IgD-negative memory B cell (primary cell): ENCODE results near the gene DDIAS. TPM values are rescaled to one million over a fixed set of nuclear protein-coding genes. Genes with fewer than 3 reads are reported as not detected.
"Not testable (repeated sequence)": the region's sequence is repeated elsewhere in the genome, so short reads cannot be mapped to it uniquely, and the experiment has no call there.

ENCODE experiments used
- H3K27ac Mint-ChIP-seq, 3 donors: one replicate each; pipeline ENCODE4 v1.8.0; 2020 to 2022; ENCODE audit warnings: mild to moderate bottlenecking in 3 of 3, mixed read lengths in 3 of 3, moderate library complexity in 1 of 3
- H3K27me3 Mint-ChIP-seq: one replicate; pipeline ENCODE4 v1.8.0; 2021; ENCODE audit warnings: mixed read lengths
- H3K36me3 Mint-ChIP-seq: one replicate; pipeline ENCODE4 v1.8.0; 2020; ENCODE audit warnings: mild to moderate bottlenecking, mixed read lengths
- H3K4me1 Mint-ChIP-seq, 3 donors: one replicate each; pipeline ENCODE4 v1.8.0; 2020 to 2022; ENCODE audit warnings: mixed read lengths in 3 of 3, mild to moderate bottlenecking in 1 of 3
- H3K4me3 Mint-ChIP-seq, 4 donors: one replicate each; pipeline ENCODE4 v1.8.0; 2020 to 2022; ENCODE audit warnings: mild to moderate bottlenecking in 4 of 4, mixed read lengths in 4 of 4, moderate library complexity in 3 of 4
- H3K9me3 Mint-ChIP-seq, 3 donors: one replicate each; pipeline ENCODE4 v1.8.0; 2020 to 2021; ENCODE audit warnings: mixed read lengths in 3 of 3, mild to moderate bottlenecking in 1 of 3
- polyA plus RNA-seq: library from polyadenylated mRNA; unstranded; fragments of 300-500 nt; fragmentation: Illumina TruSeq; gene quantifications from one replicate; pipeline ENCODE4 v1.2.3, GENCODE V29; 2021

Gene DDIAS
- polyA plus RNA-seq, 1 donor from 2014 or later = 1.7 TPM

DNA sequence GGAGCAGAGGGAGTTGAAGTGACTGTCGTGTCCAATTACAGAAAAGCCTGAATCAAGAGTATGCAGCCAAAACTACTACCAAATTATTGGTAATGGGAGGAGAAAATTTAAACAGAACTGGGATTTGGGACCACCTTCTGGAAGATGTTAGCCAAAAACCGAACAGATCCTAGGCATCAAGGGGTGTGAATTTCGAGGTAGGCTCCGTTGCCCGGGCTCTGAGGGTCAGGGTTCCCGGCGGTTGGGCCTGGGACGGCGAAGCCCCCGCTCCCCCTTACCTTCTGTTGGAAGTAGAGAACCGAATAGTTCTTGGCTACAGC lies 1.6 kb upstream of the DDIAS start:
- Mint-ChIP-seq H3K4me1 (peaks cover 21 to 42% (median 37%) of the 10 kb centered on the region in 3 donors), H3K9me3 (peaks cover 0 to 8% (median 0%) of the 10 kb centered on the region in 3 donors), H3K27ac (peak overlapping the region; percentile 85 to 99 (median 95)), H3K4me3 (peak overlapping the region; percentile 84 to 100 (median 99)), H3K27me3 (no peaks in the 10 kb centered on the region), H3K36me3 (no peaks in the 10 kb centered on the region)

DNA sequence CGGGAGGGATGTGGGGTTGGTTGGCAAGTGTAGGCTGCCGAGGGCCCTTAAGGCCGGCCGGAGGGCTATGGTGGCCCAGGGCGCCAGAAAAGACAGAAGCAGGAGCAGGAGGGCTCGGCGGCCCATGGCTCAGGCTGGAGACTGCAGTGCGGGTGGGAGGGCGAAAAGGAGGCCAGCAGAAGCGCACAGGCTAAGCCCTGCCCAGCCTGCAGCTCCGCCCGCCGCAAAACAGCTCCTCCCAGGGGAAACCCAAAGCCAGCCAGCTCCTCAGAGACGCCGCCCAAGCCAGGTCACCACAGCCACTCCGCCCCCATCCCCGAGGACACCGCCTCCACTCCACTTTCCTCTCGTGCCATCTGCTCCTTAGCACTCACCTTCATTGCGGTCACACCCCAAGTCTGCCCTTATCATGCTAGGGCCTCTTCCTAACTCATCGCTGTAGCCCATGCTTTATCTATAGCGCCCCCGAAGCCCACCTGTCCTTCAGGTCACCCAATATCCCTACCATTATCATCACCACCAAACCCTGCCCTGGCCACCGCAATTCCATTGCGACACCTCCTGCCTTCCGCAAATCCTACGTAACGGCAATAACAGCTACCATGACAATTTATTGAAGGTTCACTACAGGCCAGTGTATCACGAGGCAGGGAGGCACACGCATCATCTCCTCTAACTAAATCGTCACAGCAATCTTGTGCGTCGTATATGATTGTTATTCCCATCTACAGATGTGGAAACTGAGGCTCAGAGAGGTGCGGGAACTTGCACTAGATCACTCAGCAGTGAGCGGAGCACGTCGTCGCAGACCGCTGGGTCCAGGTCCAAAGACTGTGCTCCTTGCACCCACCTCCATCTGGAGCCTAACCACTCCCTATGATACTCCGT lies 1.0 kb upstream of the DDIAS start, which contains the start of gene PRCP:
PRCP (minus strand) TSS at position 154 of the 888 bp plus-strand sequence; CDS start at position 126, 28 bp downstream.
- Mint-ChIP-seq H3K4me3 (peak within 1 kb of the TSS; percentile 84 to 100 (median 99)), H3K27ac (peak within 1 kb of the TSS; percentile 85 to 99 (median 95)), H3K4me1 (peaks cover 16 to 38% (median 33%) of the 10 kb centered on the region in 3 donors), H3K36me3 (no peaks in the 10 kb centered on the region), H3K27me3 (no peaks in the 10 kb centered on the region), H3K9me3 (peaks cover 0 to 8% (median 0%) of the 10 kb centered on the region in 3 donors)

DNA sequence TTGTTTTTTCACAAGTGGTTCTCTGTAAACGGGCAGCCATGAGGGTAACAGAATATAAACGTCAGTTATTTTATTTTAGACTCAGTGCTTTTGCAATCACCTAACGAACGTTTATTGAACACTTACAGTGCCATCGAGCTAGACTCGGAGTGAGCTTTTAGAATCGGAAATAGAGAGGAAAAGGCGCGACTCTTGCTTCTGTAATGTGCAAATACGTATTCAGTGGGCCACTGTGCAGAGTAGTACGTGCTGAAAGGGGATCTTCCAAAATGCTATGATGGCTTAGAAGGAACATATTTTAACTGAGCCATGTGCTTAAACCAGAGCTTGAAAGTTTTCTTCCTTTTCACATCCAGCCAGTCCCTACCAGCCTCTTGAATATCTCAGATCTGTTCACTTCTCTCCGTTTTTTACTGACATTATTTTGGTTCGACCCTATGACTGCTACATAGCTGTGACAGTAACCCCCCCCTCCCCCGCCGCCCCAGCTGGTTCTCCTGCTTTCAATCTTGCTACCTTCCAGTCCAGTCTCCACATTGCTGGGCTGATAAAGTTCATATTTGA lies 468 bp downstream of the DDIAS start:
- no peaks in the 10 kb centered on the region for H3K9me3 Mint-ChIP-seq
- peaks cover 18 to 33% (median 31%) of the 10 kb centered on the region in 3 donors for H3K4me1 Mint-ChIP-seq
- peak overlapping the region; percentile 85 to 99 (median 95) for H3K27ac Mint-ChIP-seq
- no peaks in the 10 kb centered on the region for H3K36me3 Mint-ChIP-seq
- H3K27me3 Mint-ChIP-seq = no peaks in the 10 kb centered on the region
- H3K4me3 Mint-ChIP-seq = peak overlapping the region; percentile 84 to 100 (median 99)

DNA sequence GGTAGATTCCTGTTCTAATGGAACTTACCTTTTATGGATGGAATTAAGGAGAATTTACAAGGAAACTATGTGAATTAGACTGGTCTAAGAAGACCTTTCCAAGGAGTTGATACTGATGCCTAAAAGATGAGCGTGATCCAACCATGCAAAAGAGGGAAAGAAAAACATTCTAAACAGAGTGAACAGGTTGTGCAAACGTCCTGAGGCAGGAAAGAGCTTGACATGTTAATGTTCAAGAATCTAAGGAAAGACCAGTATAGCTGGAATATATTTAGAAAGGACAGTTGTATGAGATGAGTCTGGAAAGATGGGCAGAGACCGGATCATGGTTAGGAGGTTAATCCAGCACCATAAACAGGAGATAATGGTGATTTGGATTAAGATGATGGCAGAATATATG lies 1.3 kb downstream of the DDIAS start:
- no peaks in the 10 kb centered on the region for H3K9me3 Mint-ChIP-seq
- H3K36me3 Mint-ChIP-seq = no peaks in the 10 kb centered on the region
- H3K27me3 Mint-ChIP-seq = no peaks in the 10 kb centered on the region
- peaks cover 22 to 35% (median 32%) of the 10 kb centered on the region in 3 donors for H3K4me1 Mint-ChIP-seq
- peak overlapping the region in 1 of 3 donors; percentile 85 for H3K27ac Mint-ChIP-seq
- H3K4me3 Mint-ChIP-seq = peak overlapping the region in 3 of 4 donors; percentile 27 to 99 (median 84)

DNA sequence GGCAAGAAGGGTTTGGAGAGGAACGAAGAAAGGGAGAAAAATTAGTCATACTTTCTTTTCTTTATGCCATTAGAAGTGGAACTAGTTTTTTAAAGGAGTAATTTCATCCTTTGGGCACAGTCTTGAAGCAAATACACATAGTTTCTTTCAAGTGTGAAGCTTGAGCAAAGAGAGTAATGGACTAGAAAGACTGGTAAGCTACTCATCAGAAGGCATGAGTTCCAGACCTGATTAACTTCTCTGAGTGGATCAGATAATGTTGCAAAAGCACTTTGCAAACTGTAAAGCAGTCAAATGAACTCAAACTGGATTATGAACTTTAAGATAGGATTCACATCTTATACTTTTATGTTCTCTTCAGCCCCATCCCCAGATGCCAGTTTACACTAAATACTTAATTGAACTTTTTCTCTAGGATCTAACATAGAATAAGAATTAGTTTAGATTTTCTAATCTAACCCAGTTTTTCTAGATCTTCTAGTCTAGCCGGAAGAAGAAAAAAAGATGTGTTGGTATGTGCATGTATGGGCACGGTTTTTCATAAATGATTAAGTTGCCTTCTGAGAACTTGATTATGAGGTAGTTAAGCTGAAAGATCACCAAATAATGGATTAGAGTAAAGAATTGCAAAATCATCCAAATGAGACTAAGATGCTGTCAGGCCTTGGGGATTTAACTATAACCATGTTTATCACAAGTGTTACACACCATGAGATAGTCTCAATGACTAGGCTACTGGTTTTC lies 2.5 kb downstream of the DDIAS start:
- peak overlapping the region in 1 of 4 donors; percentile 84 for H3K4me3 Mint-ChIP-seq
- H3K27ac Mint-ChIP-seq = no peak overlapping the region
- H3K36me3 Mint-ChIP-seq = no peaks in the 10 kb centered on the region
- H3K9me3 Mint-ChIP-seq = no peaks in the 10 kb centered on the region
- peaks cover 29 to 35% (median 32%) of the 10 kb centered on the region in 3 donors for H3K4me1 Mint-ChIP-seq
- no peaks in the 10 kb centered on the region for H3K27me3 Mint-ChIP-seq

DNA sequence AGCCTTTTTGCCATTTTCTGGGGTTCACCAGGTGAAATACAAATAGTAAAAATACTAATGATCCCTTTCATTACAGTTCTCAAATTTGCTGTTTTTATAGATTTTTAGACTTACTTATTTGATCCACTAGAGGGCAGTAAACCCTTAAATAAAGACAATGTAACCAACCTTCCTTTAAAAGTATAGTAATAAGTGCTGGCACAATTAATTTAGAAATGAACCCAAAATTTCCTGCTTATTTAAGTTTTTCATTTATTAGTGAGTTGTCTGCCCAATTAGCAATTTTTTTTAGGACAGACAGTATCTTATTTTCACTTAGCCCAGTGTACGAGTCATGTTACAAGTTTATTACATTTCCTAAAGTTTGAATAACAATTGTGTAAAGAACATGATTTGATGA lies 4.7 kb downstream of the DDIAS start:
- H3K27ac Mint-ChIP-seq = peak overlapping the region in 1 of 3 donors; percentile 52
- H3K4me1 Mint-ChIP-seq = peaks cover 21 to 29% (median 23%) of the 10 kb centered on the region in 3 donors
- peak overlapping the region in 1 of 4 donors; percentile 41 for H3K4me3 Mint-ChIP-seq
- no peaks in the 10 kb centered on the region for H3K27me3 Mint-ChIP-seq
- no peaks in the 10 kb centered on the region for H3K36me3 Mint-ChIP-seq
- no peaks in the 10 kb centered on the region for H3K9me3 Mint-ChIP-seq

DNA sequence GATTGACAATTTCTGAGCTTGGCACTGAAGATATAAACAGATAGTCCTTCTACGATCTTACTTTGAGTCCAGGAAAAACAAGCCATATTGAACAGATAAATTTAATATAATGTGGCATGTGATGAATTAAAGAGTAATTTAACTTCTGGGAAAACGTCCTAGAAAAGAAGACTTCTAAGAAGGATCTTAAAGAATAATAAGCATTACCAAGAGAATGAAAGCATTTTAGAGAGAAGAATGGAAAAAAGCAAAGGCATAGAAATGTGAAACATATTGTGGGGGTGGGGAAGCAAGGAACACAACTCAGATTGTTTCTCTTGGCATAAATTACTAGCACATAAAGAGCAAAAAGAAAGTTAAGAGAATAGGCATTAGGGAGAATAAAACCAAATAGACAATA lies 5.4 kb downstream of the DDIAS start:
- Mint-ChIP-seq H3K4me1 (peaks cover 21 to 29% (median 23%) of the 10 kb centered on the region in 3 donors), H3K27ac (no peak overlapping the region), H3K4me3 (peak overlapping the region in 2 of 4 donors; percentile 18 to 42), H3K27me3 (no peaks in the 10 kb centered on the region), H3K36me3 (no peaks in the 10 kb centered on the region), H3K9me3 (peaks cover 0 to 6% (median 0%) of the 10 kb centered on the region in 3 donors)

DNA sequence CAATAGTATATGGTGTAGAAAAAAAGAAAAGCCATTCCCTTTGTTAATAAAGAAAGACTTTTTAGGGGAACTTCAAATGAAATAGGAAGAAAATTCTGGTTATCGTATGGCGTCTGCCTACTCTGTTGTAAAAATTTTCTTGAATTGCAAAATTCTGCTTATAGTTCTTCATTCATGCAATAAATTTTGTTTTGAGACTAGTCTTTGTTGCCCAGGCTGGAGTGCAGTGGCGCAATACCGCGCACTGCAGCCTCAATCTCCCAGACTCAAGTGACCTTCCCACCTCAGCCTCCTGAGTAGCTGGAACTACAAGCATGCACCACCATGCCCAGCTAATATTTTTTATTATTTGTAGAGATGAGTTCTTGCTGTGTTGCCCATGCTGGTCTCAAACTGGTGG lies 5.8 kb downstream of the DDIAS start:
- Mint-ChIP-seq H3K27me3 (no peaks in the 10 kb centered on the region), H3K4me1 (peaks cover 19 to 29% (median 19%) of the 10 kb centered on the region in 3 donors), H3K9me3 (peaks cover under 1 to 7% (median under 1%) of the 10 kb centered on the region in 3 donors), H3K4me3 (no peak overlapping the region), H3K27ac (no peak overlapping the region), H3K36me3 (peaks cover under 1% of the 10 kb centered on the region)

DNA sequence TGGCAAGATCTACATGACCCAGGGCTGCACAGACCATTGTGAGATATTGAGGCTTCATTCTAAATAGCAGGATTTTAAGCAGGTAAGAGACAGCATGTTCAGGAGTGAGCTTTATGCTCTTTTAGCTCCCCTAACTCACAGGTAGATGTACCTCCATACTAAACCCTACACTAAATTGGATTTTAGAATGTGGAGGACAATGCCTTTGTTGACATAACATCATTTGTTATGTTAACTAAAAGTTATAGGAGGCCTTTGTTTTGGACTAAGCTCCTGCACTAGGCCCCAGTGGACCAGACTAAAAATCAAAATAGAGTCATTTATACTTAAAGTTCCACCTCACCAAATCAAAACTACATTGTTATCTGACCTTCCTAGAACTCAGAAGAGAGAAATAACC lies 6.8 kb downstream of the DDIAS start:
- H3K36me3 Mint-ChIP-seq = peaks cover 5% of the 10 kb centered on the region
- no peaks in the 10 kb centered on the region for H3K27me3 Mint-ChIP-seq
- H3K27ac Mint-ChIP-seq = peak overlapping the region in 1 of 3 donors; percentile 21
- H3K9me3 Mint-ChIP-seq = peaks cover 4 to 7% (median 5%) of the 10 kb centered on the region in 3 donors
- H3K4me1 Mint-ChIP-seq = peaks cover 14 to 29% (median 17%) of the 10 kb centered on the region in 3 donors
- H3K4me3 Mint-ChIP-seq = peak overlapping the region in 1 of 4 donors; percentile 16

DNA sequence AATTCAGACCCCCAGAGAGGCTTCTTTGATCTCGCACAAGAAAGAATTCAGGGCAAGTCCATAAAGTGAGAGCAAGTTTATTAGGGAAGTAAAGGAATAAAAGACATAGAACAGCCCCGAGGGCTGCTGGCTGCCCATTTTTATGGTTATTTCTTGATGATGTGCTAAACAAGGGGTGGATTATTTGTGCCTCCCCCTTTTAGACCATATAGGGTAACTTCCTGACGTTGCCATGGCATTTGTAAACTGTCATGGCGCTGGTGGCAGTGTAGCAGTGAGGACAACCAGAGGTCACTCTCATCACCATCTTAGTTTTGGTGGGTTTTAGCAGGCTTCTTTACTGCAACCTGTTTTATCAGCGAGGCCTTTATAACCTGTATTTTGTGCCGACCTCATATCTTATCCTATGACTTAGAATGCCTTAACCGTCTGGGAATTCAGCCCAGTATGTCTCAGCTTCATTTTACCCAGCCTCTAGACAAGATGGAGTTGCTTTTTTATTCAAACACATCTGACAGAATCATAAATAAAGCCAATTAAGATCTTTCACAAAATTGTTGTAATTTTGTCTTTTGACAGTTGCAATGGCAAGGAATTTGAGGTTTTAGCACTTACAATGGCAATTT lies 7.6 kb downstream of the DDIAS start:
- no peak overlapping the region for H3K27ac Mint-ChIP-seq
- peaks cover 4 to 7% (median 5%) of the 10 kb centered on the region in 3 donors for H3K9me3 Mint-ChIP-seq
- H3K36me3 Mint-ChIP-seq = peaks cover 6% of the 10 kb centered on the region
- peak overlapping the region in 1 of 4 donors; percentile 63 for H3K4me3 Mint-ChIP-seq
- H3K4me1 Mint-ChIP-seq = peaks cover 14 to 29% (median 17%) of the 10 kb centered on the region in 3 donors
- H3K27me3 Mint-ChIP-seq = no peaks in the 10 kb centered on the region

DNA sequence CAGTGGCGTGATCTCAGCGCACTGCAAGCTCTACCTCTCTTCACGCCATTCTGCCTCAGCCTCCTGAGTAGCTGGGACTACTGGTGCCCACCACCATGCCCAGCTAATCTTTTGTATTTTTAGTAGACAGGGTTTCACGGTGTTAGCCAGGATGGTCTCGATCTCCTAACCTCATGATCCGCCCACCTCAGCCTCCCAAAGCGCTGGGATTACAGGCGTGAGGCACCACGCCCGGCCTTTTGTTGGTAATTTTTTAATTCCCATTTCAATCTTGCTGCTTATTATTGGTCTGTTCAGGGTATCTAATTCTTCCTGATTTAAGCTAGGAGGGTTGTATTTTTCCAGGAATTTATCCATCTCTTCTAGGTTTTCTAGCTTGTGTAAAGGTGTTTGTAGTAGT lies 18.2 kb downstream of the DDIAS start:
- H3K4me1 Mint-ChIP-seq = peaks cover 38 to 54% (median 51%) of the 10 kb centered on the region in 3 donors
- not testable (repeated sequence) for H3K27me3 Mint-ChIP-seq, H3K9me3 Mint-ChIP-seq
- peak overlapping the region; percentile 56 to 91 (median 82) for H3K4me3 Mint-ChIP-seq
- peak overlapping the region; percentile 12 to 95 (median 69) for H3K27ac Mint-ChIP-seq
- H3K36me3 Mint-ChIP-seq = peaks cover 16% of the 10 kb centered on the region

DNA sequence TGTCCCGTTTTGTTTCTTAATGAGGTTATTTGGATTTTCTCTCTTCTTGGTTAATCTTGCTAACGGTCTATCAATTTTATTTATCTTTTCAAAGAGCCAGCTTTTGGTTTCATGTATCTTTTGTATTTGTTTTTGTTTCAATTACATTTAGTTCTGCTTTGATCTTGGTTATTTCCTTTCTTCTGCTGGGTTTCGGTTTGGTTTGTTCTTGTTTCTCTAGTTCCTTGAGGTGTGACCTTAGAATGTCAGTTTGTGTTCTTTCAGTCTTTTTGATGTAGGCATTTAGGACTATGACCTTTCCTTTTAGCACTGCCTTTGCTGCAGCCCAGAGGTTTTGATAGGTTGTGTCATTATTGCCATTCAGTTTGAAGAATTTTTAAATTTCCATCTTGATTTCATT lies 18.7 kb downstream of the DDIAS start:
- H3K4me3 Mint-ChIP-seq = peak overlapping the region; percentile 56 to 91 (median 82)
- not testable (repeated sequence) for H3K9me3 Mint-ChIP-seq, H3K27me3 Mint-ChIP-seq
- peak overlapping the region; percentile 12 to 95 (median 69) for H3K27ac Mint-ChIP-seq
- H3K36me3 Mint-ChIP-seq = peaks cover 16% of the 10 kb centered on the region
- H3K4me1 Mint-ChIP-seq = peaks cover 38 to 54% (median 52%) of the 10 kb centered on the region in 3 donors

DNA sequence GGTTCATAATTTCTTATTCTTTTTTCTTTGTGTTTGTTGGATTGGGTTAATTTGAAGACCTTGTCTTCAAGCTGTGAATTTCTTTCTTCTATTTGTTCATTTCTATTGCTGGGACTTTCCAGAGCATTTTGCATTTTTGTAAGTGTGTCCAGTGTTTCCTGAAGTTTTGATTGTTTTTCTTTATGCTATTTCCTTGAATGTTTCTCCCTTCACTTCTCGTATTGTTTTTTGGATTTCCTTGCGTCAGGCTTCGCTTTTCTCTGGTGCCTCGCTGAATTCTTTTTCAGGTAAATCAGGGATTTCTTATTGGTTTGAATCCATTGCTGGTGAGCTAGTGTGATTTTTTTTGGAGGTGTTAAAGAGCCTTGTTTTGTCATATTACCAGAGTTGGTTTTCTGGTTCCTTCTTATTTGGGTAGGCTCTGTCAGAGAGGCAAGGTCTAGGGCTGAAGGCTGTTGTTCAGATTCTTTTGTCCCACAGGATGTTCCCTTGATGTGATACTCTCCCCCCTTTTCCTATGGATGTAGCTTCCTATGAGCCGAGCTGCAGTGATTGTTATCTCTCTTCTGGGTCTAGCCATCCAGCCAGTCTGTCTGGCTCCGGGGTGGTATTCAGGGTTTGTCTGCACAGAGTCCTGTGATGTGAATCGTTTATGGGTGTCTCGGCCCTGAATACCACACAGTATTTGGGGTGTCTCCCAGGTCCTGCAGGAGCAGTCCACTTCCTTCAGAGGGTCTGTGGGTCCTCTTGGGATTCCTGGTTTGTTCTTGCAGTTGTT lies 21.0 kb downstream of the DDIAS start:
- peak overlapping the region; percentile 35 to 65 (median 55) for H3K27ac Mint-ChIP-seq
- peak overlapping the region in 3 of 4 donors; percentile 0 to 44 (median 12) for H3K4me3 Mint-ChIP-seq
- peaks cover 12% of the 10 kb centered on the region for H3K36me3 Mint-ChIP-seq
- H3K4me1 Mint-ChIP-seq = peaks cover 45 to 59% (median 57%) of the 10 kb centered on the region in 3 donors
- not testable (repeated sequence) for H3K27me3 Mint-ChIP-seq, H3K9me3 Mint-ChIP-seq
